Ectodermal cell (in vitro differentiated cells): Measurements from ENCODE around the gene GAS2L3.

Source experiments
- H3K27ac ChIP-seq: 2 replicates; pipeline ENCODE4 v1.7.0; 2013; ENCODE audit warnings: mild to moderate bottlenecking, low read depth, low read length; ENCODE audit not compliant: insufficient read depth, poor library complexity, severe bottlenecking
- H3K27me3 ChIP-seq: 2 replicates; pipeline ENCODE4 v1.7.0; 2013; ENCODE audit warnings: mild to moderate bottlenecking, low read length; ENCODE audit not compliant: insufficient read depth, control insufficient read depth, poor library complexity, severe bottlenecking
- H3K36me3 ChIP-seq: one replicate; pipeline ENCODE4 v1.7.0; 2013; ENCODE audit warnings: low read length; ENCODE audit not compliant: control insufficient read depth, insufficient read depth
- H3K4me1 ChIP-seq: one replicate; pipeline ENCODE4 v1.7.0; 2013; ENCODE audit warnings: low read length; ENCODE audit not compliant: control insufficient read depth, insufficient read depth
- H3K4me3 ChIP-seq: 2 replicates; pipeline ENCODE4 v1.7.0; 2013; ENCODE audit warnings: low read depth, low read length, control low read depth; ENCODE audit not compliant: insufficient read depth
- H3K9me3 ChIP-seq: 2 replicates; pipeline ENCODE4 v1.7.0; 2013; ENCODE audit warnings: mild to moderate bottlenecking, low read length, moderate library complexity; ENCODE audit not compliant: control insufficient read depth
- WGBS, 2 experiments: methylation state at CpG; one replicate each; pipeline ENCODE4 v1.1.7; 2013; ENCODE audit warnings: missing lambda C conversion rate in 2 of 2; 5-methylcytosine and 5-hydroxymethylcytosine counted together

The GAS2L3 gene

GRCh38 chr12:100652488-100652887 is 79.0 kb downstream of the GAS2L3 start:
- no peak overlapping the region for H3K27ac ChIP-seq
- H3K27me3 ChIP-seq, result no peaks in the 10 kb centered on the region
- no peaks in the 10 kb centered on the region for H3K4me1 ChIP-seq
- WGBS, 2 experiments, result 93 to 97% methylated on average over 3 of the region's 3 CpGs
- H3K36me3 ChIP-seq, result no peaks in the 10 kb centered on the region
- H3K4me3 ChIP-seq, result no peak overlapping the region
- H3K9me3 ChIP-seq, result no peaks in the 10 kb centered on the region

- Histone ChIP-seq H3K36me3 (no peaks in the 10 kb centered on the region), H3K4me3 (no peak overlapping the region), H3K27me3 (no peaks in the 10 kb centered on the region), H3K4me1 (no peaks in the 10 kb centered on the region), H3K9me3 (no peaks in the 10 kb centered on the region), H3K27ac (no peak overlapping the region)
- WGBS, 2 experiments, result 84 to 94% methylated on average over 3 to 4 of the region's 4 CpGs
Measured at GRCh38 chr12:100656141-100656540, 82.7 kb downstream of the GAS2L3 start.

GRCh38 chr12:100656856-100657255 is 83.4 kb downstream of the GAS2L3 start:
- no peak overlapping the region for H3K4me3 ChIP-seq
- H3K36me3 ChIP-seq, result no peaks in the 10 kb centered on the region
- H3K27me3 ChIP-seq, result no peaks in the 10 kb centered on the region
- H3K9me3 ChIP-seq, result no peaks in the 10 kb centered on the region
- H3K27ac ChIP-seq, result no peak overlapping the region
- no peaks in the 10 kb centered on the region for H3K4me1 ChIP-seq

- H3K36me3 ChIP-seq, result no peaks in the 10 kb centered on the region
- no peaks in the 10 kb centered on the region for H3K4me1 ChIP-seq
- 56 to 61% methylated on average over 6 of the region's 6 CpGs for WGBS, 2 experiments
- no peaks in the 10 kb centered on the region for H3K9me3 ChIP-seq
- no peak overlapping the region for H3K27ac ChIP-seq
- no peaks in the 10 kb centered on the region for H3K27me3 ChIP-seq
- H3K4me3 ChIP-seq, result no peak overlapping the region
Measured at GRCh38 chr12:100661300-100661951, 87.9 kb downstream of the GAS2L3 start.

GRCh38 chr12:100666588-100666987 is 93.1 kb downstream of the GAS2L3 start:
- Histone ChIP-seq H3K27me3 (no peaks in the 10 kb centered on the region), H3K4me3 (no peak overlapping the region), H3K36me3 (no peaks in the 10 kb centered on the region), H3K27ac (no peak overlapping the region), H3K9me3 (no peaks in the 10 kb centered on the region), H3K4me1 (peaks cover 6% of the 10 kb centered on the region)
- 78 to 79% methylated on average over 2 of the region's 2 CpGs for WGBS, 2 experiments

- 40 to 42% methylated on average over 6 to 9 of the region's 9 CpGs for WGBS, 2 experiments
- Histone ChIP-seq H3K4me1 (peaks cover 6% of the 10 kb centered on the region), H3K27me3 (no peaks in the 10 kb centered on the region), H3K4me3 (no peak overlapping the region), H3K27ac (no peak overlapping the region), H3K9me3 (no peaks in the 10 kb centered on the region), H3K36me3 (no peaks in the 10 kb centered on the region)
Measured at GRCh38 chr12:100668945-100669536, 95.6 kb downstream of the GAS2L3 start.

- H3K27ac ChIP-seq, result no peak overlapping the region
- WGBS, 2 experiments, result 89 to 93% methylated on average over 4 of the region's 4 CpGs
Measured at GRCh38 chr12:100669922-100670321, 96.4 kb downstream of the GAS2L3 start.

GRCh38 chr12:100671396-100672074 is 98.1 kb downstream of the GAS2L3 start:
- Histone ChIP-seq H3K4me3 (no peak overlapping the region), H3K9me3 (no peaks in the 10 kb centered on the region), H3K36me3 (no peaks in the 10 kb centered on the region), H3K27me3 (no peaks in the 10 kb centered on the region), H3K27ac (no peak overlapping the region), H3K4me1 (peaks cover 6% of the 10 kb centered on the region)
- 90 to 91% methylated on average over 7 of the region's 7 CpGs for WGBS, 2 experiments

More at GRCh38 chr12:100669922-100670321, 96.4 kb downstream of the GAS2L3 start:
- no peaks in the 10 kb centered on the region for H3K9me3 ChIP-seq
- peaks cover 6% of the 10 kb centered on the region for H3K4me1 ChIP-seq
- H3K36me3 ChIP-seq, result no peaks in the 10 kb centered on the region
- H3K4me3 ChIP-seq, result no peak overlapping the region
- H3K27me3 ChIP-seq, result no peaks in the 10 kb centered on the region

- peaks cover 6% of the 10 kb centered on the region for H3K4me1 ChIP-seq
- H3K36me3 ChIP-seq, result no peaks in the 10 kb centered on the region
- no peaks in the 10 kb centered on the region for H3K27me3 ChIP-seq
- 74 to 76% methylated on average over 2 of the region's 2 CpGs for WGBS, 2 experiments
- H3K4me3 ChIP-seq, result no peak overlapping the region
- no peaks in the 10 kb centered on the region for H3K9me3 ChIP-seq
- no peak overlapping the region for H3K27ac ChIP-seq
Measured at GRCh38 chr12:100672075-100672592, 98.7 kb downstream of the GAS2L3 start.
